Endothelial cell of umbilical vein (primary cell): ENCODE results near the gene YBX3. TPM values are rescaled to one million over a fixed set of nuclear protein-coding genes. Genes with fewer than 3 reads are reported as not detected.
A peak's percentile ranks its signal among the peaks of the same experiment; 100 is the strongest.

Source experiments
- BruUV-seq: library from RNA; stranded (reverse); fragments of 400-500 nt; replicated peaks from 2 replicates; lab custom pipeline; 2021; lab: Mats Ljungman, UMichigan
- CTCF ChIA-PET: fragments of 300-600, 350-600 bp; sonication (Branson Sonifier 250); formaldehyde crosslinking; loops from one replicate; lab custom pipeline; 2021; ENCODE audit warnings: antibody characterized with exemption, inconsistent platforms; lab: Charles Lee
- POLR2A ChIA-PET: fragments of 300-600, 350-600 bp; sonication (Branson Sonifier 250); formaldehyde crosslinking; loops from one replicate; lab custom pipeline; 2021; ENCODE audit warnings: antibody characterized with exemption, inconsistent platforms; lab: Charles Lee
- DNase-seq: peaks from one replicate; pipeline ENCODE4 v3.0.0-alpha.2; 2011; ENCODE audit warnings: low read depth, low spot score
- FAIRE-seq: peaks from 2 replicates; lab custom pipeline; 2011; peaks lifted over from hg19 to GRCh38; lab: Jason Lieb, UNC
- H2AFZ ChIP-seq: 2 replicates; pipeline ENCODE4 v1.6.0; 2012; ENCODE audit warnings: low read depth, low read length, control low read depth, inconsistent platforms
- H3K27ac ChIP-seq: 2 replicates; pipeline ENCODE4 v1.5.1; 2011; ENCODE audit warnings: low read depth, mild to moderate bottlenecking, control low read depth, low read length, moderate library complexity; ENCODE audit not compliant: insufficient read depth
- H3K27me3 ChIP-seq, 2 experiments: 2 replicates each; pipeline versions ENCODE4 v1.6.0 to v1.6.1; 2011; ENCODE audit warnings: low read length in 2 of 2, mixed read lengths in 1 of 2; ENCODE audit not compliant: control insufficient read depth in 2 of 2, insufficient read depth in 2 of 2
- H3K36me3 ChIP-seq, 2 experiments: 2 replicates in 1 of 2; 3 replicates in 1 of 2; pipeline ENCODE4 v1.5.1; 2011; ENCODE audit warnings: low read length in 2 of 2, mild to moderate bottlenecking in 1 of 2, moderate library complexity in 1 of 2; ENCODE audit not compliant: control insufficient read depth in 2 of 2, insufficient read depth in 2 of 2; ENCODE audit errors: extremely low read depth in 1 of 2
- H3K4me1 ChIP-seq: 3 replicates; pipeline ENCODE4 v1.5.1; 2011; ENCODE audit warnings: mild to moderate bottlenecking, low read length; ENCODE audit not compliant: control insufficient read depth, insufficient read depth; ENCODE audit errors: extremely low read depth
- H3K4me2 ChIP-seq: 2 replicates; pipeline ENCODE4 v1.6.1; 2011; ENCODE audit warnings: low read length, control low read depth, mixed read lengths; ENCODE audit not compliant: insufficient read depth
- H3K4me3 ChIP-seq, 3 experiments: fragments of 200-600 bp in 1 of 3; sonication (generic), shearing (Covaris generic) in 1 of 3; replicated peaks in 1 of 3; 2 replicates each; pipeline ENCODE4 v1.5.1; 2011 to 2016; ENCODE audit warnings: control low read depth in 3 of 3, low read length in 3 of 3, mild to moderate bottlenecking in 2 of 3, inconsistent platforms in 1 of 3, low read depth in 1 of 3, moderate library complexity in 1 of 3; ENCODE audit not compliant: insufficient read depth in 1 of 3
- H3K79me2 ChIP-seq: 2 replicates; pipeline ENCODE4 v1.6.0; 2012; ENCODE audit warnings: low read length, inconsistent platforms; ENCODE audit not compliant: control insufficient read depth, insufficient read depth
- H3K9ac ChIP-seq: replicated peaks from 2 replicates; pipeline ENCODE3; 2011; ENCODE audit warnings: low read length, control low read depth; ENCODE audit not compliant: insufficient read depth; ENCODE audit errors: extremely low read depth
- H3K9me1 ChIP-seq: replicated peaks from 3 replicates; pipeline ENCODE4 v1.6.0; 2011; ENCODE audit warnings: mild to moderate bottlenecking, low read length; ENCODE audit not compliant: control insufficient read depth, insufficient read depth; ENCODE audit errors: extremely low read depth
- H3K9me3 ChIP-seq: replicated peaks from 2 replicates; pipeline ENCODE4 v1.5.1; 2012; ENCODE audit warnings: low read length, inconsistent platforms; ENCODE audit not compliant: control insufficient read depth, insufficient read depth
- H4K20me1 ChIP-seq: replicated peaks from 2 replicates; pipeline ENCODE3; 2011; ENCODE audit warnings: mild to moderate bottlenecking, low read length; ENCODE audit not compliant: control insufficient read depth, insufficient read depth; ENCODE audit errors: extremely low read depth
- CTCF ChIP-seq, 2 donors: IDR thresholded peaks; 1 replicate in 1 of 2; 2 replicates in 1 of 2; pipeline ENCODE4 v1.5.1; 2011; ENCODE audit warnings: low read length in 2 of 2, mild to moderate bottlenecking in 2 of 2, moderate library complexity in 2 of 2, control low read depth in 1 of 2, inconsistent platforms in 1 of 2, low read depth in 1 of 2; ENCODE audit not compliant: insufficient read depth in 1 of 2; ENCODE audit errors: extremely low read depth in 1 of 2
- EZH2 ChIP-seq: IDR thresholded peaks from 2 replicates; pipeline ENCODE4 v1.6.1; 2012; ENCODE audit warnings: borderline replicate concordance, low read depth, mild to moderate bottlenecking, moderate library complexity, low read length, inconsistent platforms; ENCODE audit not compliant: severe bottlenecking
- FOS ChIP-seq: IDR thresholded peaks from 2 replicates; pipeline ENCODE4 v1.6.1; 2011; ENCODE audit warnings: mild to moderate bottlenecking, low read length, moderate library complexity, borderline replicate concordance; ENCODE audit not compliant: insufficient read depth
- JUN ChIP-seq: IDR thresholded peaks from 2 replicates; pipeline ENCODE4 v1.6.1; 2011; ENCODE audit warnings: borderline replicate concordance, low read depth; ENCODE audit not compliant: insufficient read length, insufficient read depth
- MYC ChIP-seq: IDR thresholded peaks from one replicate; pipeline ENCODE4 v1.6.1; 2011; ENCODE audit warnings: mild to moderate bottlenecking, low read depth, low read length
- dilution Hi-C: fragments of 300-500 bp; cut with MboI; formaldehyde crosslinking; loops from one replicate; pipeline ENCODE4 v1.15.0; 2019; ENCODE audit warnings: low sequenced_read_pairs; ENCODE audit not compliant: extremely low pct_ligation_motif_present
- intact Hi-C: fragments of 100-400 bp; cut with micrococcal nuclease; formaldehyde crosslinking; loops from one replicate; pipeline ENCODE4 v1.10.0; 2022
- polyA plus RNA-seq, 4 experiments: library from polyadenylated mRNA; depleted of rRNA in 3 of 4; stranded (reverse) in 3 of 4; unstranded in 1 of 4; fragments of >200 nt; gene quantifications; 2 replicates each; pipeline versions ENCODE4 v1.2.1 to v1.2.3, GENCODE V29; 2011 to 2012; ENCODE audit warnings: missing spikeins in 1 of 4
- total RNA-seq: library from RNA; stranded (reverse); gene quantifications from 2 replicates; pipeline ENCODE4 v1.2.3, GENCODE V29; 2021

The YBX3 gene
- total and polyA plus RNA-seq, 2 donors (not counting 3 experiments of a cell fraction or from before 2014, with no cell fraction given) = 137 to 441 TPM

DNA sequence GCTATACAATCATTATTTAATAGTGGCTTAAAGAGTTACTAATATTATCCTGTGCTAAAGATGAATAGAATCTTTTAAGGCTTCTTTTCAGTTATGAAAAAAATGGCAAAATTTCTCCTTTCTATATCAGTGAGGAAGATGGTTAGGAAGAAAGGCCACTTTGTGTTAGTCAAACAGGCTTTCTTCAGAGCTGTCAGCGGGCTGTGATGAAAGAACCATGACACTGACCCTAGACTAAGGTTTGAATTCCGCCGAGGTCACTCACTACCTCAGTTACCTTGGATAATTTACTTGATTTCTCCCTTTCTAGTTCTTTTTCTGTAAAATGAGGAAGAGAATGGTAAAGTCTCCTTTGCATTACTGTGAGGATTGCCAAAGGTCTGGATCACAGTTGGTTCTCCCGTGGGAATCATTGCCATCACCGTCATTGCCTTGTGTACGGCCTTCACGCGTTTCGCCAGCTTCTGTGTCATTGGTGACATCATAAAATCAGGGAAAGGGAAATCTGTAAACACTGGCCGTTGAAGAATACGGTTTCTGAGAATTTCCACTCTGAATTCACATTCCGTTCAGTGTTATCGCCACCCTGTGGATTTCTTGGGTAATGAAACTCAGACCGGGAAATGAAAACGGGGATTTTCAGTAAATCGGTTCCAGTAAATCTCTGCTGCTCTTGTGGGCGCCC, 26.7 kb upstream of the YBX3 start:
- no peaks in the 10 kb centered on the region for H3K36me3 ChIP-seq
- FAIRE-seq (peak; percentile 100), DNase-seq (peak; percentile 98)
- intact Hi-C loops (loop anchor here (1.0 to 5.0 kb wide), 9 partner anchors 28 to 737 kb away; partner anchors contain the start of genes MAGOHB and STYK1), dilution Hi-C loops (no loop called here)
- H3K4me3 ChIP-seq = peak overlapping the region in 1 of 3 experiments; percentile 24
- H3K27me3 ChIP-seq = peaks cover 9 to 13% of the 10 kb centered on the region in 2 experiments
- ChIA-PET CTCF (interaction anchor here (0.6 to 2.0 kb wide), 43 partner anchors 9 to 747 kb away, joined by 3 to 49 read pairs (median 5); partner anchors contain the start of genes EIF2S3B, MAGOHB and YBX3), POLR2A (no interaction called here)
- no peaks in the 10 kb centered on the region for H4K20me1 ChIP-seq
- peaks cover 4% of the 10 kb centered on the region for H3K4me1 ChIP-seq
- BruUV-seq = no TSS peak
- H2AFZ ChIP-seq = peak overlapping the region; percentile 47
- TF ChIP-seq EZH2 (no peak), JUN (peak; percentile 73), CTCF (IDR thresholded peaks at IDR 0.05; ENCODE audit: extremely low read depth in 1 of 2, insufficient read depth in 1 of 2, low read depth in 1 of 2, low read length in 2 of 2) (peak; percentile 80 to 93), FOS (peak; percentile 15), MYC (no peak)
- H3K27ac ChIP-seq = peak overlapping the region; percentile 36
- H3K4me2 ChIP-seq = peak overlapping the region; percentile 71
- no peaks in the 10 kb centered on the region for H3K9me1 ChIP-seq
- H3K79me2 ChIP-seq = no peaks in the 10 kb centered on the region
- H3K9me3 ChIP-seq = no peaks in the 10 kb centered on the region
- no peak overlapping the region for H3K9ac ChIP-seq
